HG02970 (cell line): Measurements from ENCODE around the gene PTPN1.

Experiments
- ATAC-seq: cut with Tn5 transposase; IDR thresholded peaks from one replicate; pipeline ENCODE4 v1.9.1; 2021; ENCODE audit warnings: mild to moderate bottlenecking, moderate library complexity, moderate number of reproducible peaks; ENCODE audit not compliant: unreplicated experiment, low FRiP score

Gene PTPN1

GRCh38 chr20:50627747-50628146, 117.6 kb downstream of the PTPN1 start:
- no peak for ATAC-seq

GRCh38 chr20:50628332-50628731, 118.1 kb downstream of the PTPN1 start:
- ATAC-seq: no peak

GRCh38 chr20:50628853-50629669, 118.9 kb downstream of the PTPN1 start:
- ATAC-seq: no peak

- no peak for ATAC-seq
These were observed 119.5 kb downstream of the PTPN1 start for GRCh38 chr20:50629670-50630045.

- ATAC-seq: no peak
These were observed 120.5 kb downstream of the PTPN1 start for GRCh38 chr20:50630578-50631263.

- ATAC-seq: no peak
These were observed 122.1 kb downstream of the PTPN1 start for GRCh38 chr20:50632236-50632635.

GRCh38 chr20:50632701-50633100, 122.5 kb downstream of the PTPN1 start:
- ATAC-seq: no peak

GRCh38 chr20:50633361-50633760, 123.2 kb downstream of the PTPN1 start:
- ATAC-seq: no peak

- no peak for ATAC-seq
These were observed 124.0 kb downstream of the PTPN1 start for GRCh38 chr20:50634191-50634590.
